Peyer's patch (tissue), 4 donors: ENCODE results near the gene DVL2. TPM values are rescaled to one million over a fixed set of nuclear protein-coding genes. Genes with fewer than 3 reads are reported as not detected.

Experiments used
- DNase-seq, 3 donors: peaks; one replicate each; pipeline ENCODE4 v3.0.0-alpha.2; 2017 to 2019
- H3K27ac ChIP-seq, 4 donors: fragments of 200-600 bp; sonication (generic); one replicate each; pipeline ENCODE4 v1.5.1; 2016 to 2019
- H3K27me3 ChIP-seq, 2 donors: fragments of 200-600 bp; sonication (generic); one replicate each; pipeline ENCODE4 v1.5.1; 2019
- H3K36me3 ChIP-seq, 3 donors: fragments of 200-600 bp; sonication (generic); one replicate each; pipeline ENCODE4 v1.5.1; 2016 to 2019
- H3K4me1 ChIP-seq, 4 donors: fragments of 200-600 bp; sonication (generic); one replicate each; pipeline ENCODE4 v1.5.1; 2016 to 2019
- H3K4me3 ChIP-seq, 4 donors: fragments of 200-600 bp; sonication (generic); 1 replicate in 3 of 4; 2 replicates in 1 of 4; pipeline ENCODE4 v1.5.1; 2016 to 2019; ENCODE audit warnings: mild to moderate bottlenecking in 1 of 4
- H3K9me3 ChIP-seq, 4 donors: fragments of 200-600 bp; sonication (generic); one replicate each; pipeline ENCODE4 v1.5.1; 2016 to 2019; ENCODE audit warnings: mild to moderate bottlenecking in 1 of 4
- POLR2A ChIP-seq, 2 donors: fragments of 450-650 bp; IDR thresholded peaks; one replicate each; pipeline ENCODE4 v1.5.1; 2017; ENCODE audit warnings: antibody characterized with exemption in 2 of 2, mild to moderate bottlenecking in 2 of 2, moderate library complexity in 2 of 2
- total RNA-seq, 4 donors: library from RNA; depleted of rRNA; stranded (reverse); fragments of >200 nt; gene quantifications; one replicate each; pipeline ENCODE4 v1.1.0, GENCODE V29; 2016
- TF ChIP-seq, protein P1 (sequence below), 6 experiments: fragments of 450-650 bp in 4 of 6; fragments of 200-600 bp in 2 of 6; sonication (generic) in 1 of 6; IDR thresholded peaks; one replicate each; pipeline ENCODE4 v1.5.1; 2017 to 2019; ENCODE audit warnings: antibody characterized with exemption in 6 of 6, mild to moderate bottlenecking in 3 of 6, moderate library complexity in 1 of 6

Gene DVL2
- total RNA-seq, 4 donors from 2014 or later, result 42.1 to 61.9 (median 50.1) TPM

DNA sequence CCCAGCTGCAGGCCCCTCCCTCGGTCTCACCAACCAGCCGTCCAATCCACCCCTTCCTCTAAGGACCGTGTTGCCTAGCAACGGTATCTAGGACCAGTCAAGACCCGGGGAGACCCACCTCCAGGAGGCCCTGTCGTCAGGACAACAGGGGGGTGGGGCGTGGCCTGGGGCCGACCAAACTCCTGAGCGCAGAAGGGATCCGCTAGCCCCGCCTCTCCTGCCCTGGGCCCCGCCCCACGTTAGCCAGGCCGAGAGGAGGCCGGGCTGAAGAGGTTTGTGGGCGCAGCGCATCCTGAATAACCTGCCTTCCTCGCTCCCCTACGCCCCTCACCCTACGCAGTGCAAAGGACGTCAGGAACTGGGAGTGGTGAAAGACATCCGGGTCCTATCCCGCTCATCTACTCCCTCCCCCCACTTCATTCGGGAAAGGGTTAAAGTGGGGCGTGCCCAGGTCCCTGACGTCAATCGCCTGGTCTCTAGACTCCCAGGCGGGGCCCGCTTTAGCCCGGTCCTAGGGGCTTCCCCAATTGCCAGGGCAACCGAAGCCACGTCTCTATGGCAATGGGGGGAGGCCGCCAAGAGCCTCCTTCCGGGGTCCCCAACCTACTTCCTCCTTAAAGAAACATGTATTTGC is 29.4 kb downstream of the DVL2 start:
- peak; percentile 80 to 96 (median 90) for DNase-seq
- H3K4me1 ChIP-seq, result peaks cover 0 to 6% (median 1%) of the 10 kb centered on the region in 4 donors
- peaks cover 0 to 10% (median 0%) of the 10 kb centered on the region in 3 donors for H3K36me3 ChIP-seq
- peak overlapping the region; percentile 32 to 52 (median 50) for H3K4me3 ChIP-seq
- peak overlapping the region; percentile 15 to 72 (median 58) for H3K27ac ChIP-seq
- TF ChIP-seq, protein P1, sequence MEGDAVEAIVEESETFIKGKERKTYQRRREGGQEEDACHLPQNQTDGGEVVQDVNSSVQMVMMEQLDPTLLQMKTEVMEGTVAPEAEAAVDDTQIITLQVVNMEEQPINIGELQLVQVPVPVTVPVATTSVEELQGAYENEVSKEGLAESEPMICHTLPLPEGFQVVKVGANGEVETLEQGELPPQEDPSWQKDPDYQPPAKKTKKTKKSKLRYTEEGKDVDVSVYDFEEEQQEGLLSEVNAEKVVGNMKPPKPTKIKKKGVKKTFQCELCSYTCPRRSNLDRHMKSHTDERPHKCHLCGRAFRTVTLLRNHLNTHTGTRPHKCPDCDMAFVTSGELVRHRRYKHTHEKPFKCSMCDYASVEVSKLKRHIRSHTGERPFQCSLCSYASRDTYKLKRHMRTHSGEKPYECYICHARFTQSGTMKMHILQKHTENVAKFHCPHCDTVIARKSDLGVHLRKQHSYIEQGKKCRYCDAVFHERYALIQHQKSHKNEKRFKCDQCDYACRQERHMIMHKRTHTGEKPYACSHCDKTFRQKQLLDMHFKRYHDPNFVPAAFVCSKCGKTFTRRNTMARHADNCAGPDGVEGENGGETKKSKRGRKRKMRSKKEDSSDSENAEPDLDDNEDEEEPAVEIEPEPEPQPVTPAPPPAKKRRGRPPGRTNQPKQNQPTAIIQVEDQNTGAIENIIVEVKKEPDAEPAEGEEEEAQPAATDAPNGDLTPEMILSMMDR (IDR thresholded peaks at IDR 0.05), result no peak
- no peak for TF ChIP-seq POLR2A (IDR thresholded peaks at IDR 0.05)
- H3K9me3 ChIP-seq, result no peaks in the 10 kb centered on the region
- no peaks in the 10 kb centered on the region for H3K27me3 ChIP-seq

DNA sequence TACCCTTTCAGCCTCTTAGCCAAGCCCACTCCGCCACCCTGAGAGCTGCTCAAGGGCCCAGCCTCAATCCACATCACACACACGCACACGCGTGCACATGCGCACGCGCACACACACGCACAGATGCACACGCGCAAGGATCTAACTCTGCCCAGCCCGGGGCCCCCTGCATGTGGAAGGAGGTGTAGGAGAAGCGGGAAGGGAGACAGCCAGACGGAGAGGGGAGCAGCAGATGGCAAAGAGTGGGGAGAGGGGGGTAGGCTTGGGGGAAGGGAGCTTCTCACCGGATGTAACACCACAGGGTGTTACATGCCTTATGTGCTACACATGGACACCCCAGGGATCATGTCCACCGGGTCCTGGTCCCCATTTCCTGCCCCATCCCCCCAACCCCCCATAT is 30.0 kb downstream of the DVL2 start:
- H3K9me3 ChIP-seq, result no peaks in the 10 kb centered on the region
- no peaks in the 10 kb centered on the region for H3K27me3 ChIP-seq
- no peak for DNase-seq
- H3K36me3 ChIP-seq, result peaks cover 0 to 10% (median 0%) of the 10 kb centered on the region in 3 donors
- peaks cover 0 to 6% (median 1%) of the 10 kb centered on the region in 4 donors for H3K4me1 ChIP-seq
- peak overlapping the region; percentile 15 to 72 (median 58) for H3K27ac ChIP-seq
- no peak for TF ChIP-seq POLR2A (IDR thresholded peaks at IDR 0.05)
- TF ChIP-seq, protein P1 (IDR thresholded peaks at IDR 0.05), result no peak
- peak overlapping the region; percentile 32 to 52 (median 50) for H3K4me3 ChIP-seq

DNA sequence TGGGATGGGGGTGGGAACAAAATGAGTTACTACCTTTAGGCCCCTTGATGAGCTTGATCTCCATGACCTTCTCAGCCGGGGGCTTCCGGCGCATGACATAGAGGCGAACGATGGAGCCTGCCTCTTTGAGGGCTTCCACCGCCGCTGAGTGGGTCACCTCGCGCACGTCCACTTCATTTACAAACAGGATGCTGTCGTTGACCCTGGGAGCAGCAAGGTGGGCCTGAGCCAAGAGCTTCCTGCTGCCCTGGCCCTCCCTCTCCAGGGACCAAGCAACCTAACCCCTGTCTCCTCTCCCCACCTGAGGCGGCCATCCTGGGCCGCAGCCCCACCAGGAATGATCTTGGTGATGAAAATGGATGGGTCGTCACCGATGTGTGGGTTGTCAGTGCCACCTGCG is 30.9 kb downstream of the DVL2 start:
- Histone ChIP-seq H3K36me3 (peaks cover 0 to 10% (median 0%) of the 10 kb centered on the region in 3 donors), H3K9me3 (no peaks in the 10 kb centered on the region), H3K4me1 (peaks cover 0 to 6% (median 1%) of the 10 kb centered on the region in 4 donors), H3K27ac (no peak overlapping the region), H3K4me3 (no peak overlapping the region), H3K27me3 (no peaks in the 10 kb centered on the region)
- TF ChIP-seq, protein P1 (IDR thresholded peaks at IDR 0.05), result no peak
- TF ChIP-seq POLR2A (IDR thresholded peaks at IDR 0.05), result no peak
- no peak for DNase-seq

DNA sequence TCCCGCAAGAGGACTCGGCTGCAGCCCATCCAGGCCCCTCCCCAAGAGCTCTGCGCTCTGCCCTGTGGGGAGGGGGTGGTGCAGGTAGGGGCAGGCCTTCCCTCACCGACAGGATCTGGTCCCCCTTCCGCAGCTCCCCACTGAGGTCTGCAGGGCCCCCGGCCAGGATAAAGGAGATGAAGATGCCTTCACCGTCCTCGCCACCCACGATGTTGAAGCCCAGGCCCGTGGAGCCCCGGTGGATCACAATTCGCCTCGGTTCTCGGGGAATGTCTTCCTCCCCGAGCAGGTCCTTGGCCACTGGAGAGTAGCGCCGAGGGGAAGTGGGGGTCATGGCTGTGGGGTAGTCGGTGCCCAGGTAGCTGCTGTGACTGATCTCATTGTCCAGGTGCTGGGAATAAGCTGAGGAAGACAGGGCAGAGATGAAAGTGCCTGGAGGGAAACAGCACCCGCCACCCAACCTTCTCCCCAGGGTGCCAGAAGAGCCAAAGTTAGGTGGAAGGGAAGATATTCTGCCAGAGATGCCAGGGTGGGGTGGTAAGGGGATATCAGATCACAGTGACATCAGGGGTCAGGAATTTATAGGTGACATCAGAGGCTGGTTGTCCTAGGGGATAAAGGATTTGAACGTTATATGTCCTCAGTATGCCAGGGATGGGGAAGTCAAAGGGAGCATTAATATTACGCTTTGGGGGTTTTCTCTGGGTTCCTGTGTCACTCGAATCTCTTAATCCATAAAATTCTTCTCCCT is 37.5 kb downstream of the DVL2 start:
- DNase-seq, result peak in 1 of 3 donors; percentile 37
- Histone ChIP-seq H3K27me3 (no peaks in the 10 kb centered on the region), H3K27ac (no peak overlapping the region), H3K36me3 (peaks cover 0 to 21% (median 0%) of the 10 kb centered on the region in 3 donors), H3K9me3 (no peaks in the 10 kb centered on the region), H3K4me1 (no peaks in the 10 kb centered on the region), H3K4me3 (no peak overlapping the region)
- no peak for TF ChIP-seq POLR2A (IDR thresholded peaks at IDR 0.05)
- TF ChIP-seq, protein P1 (IDR thresholded peaks at IDR 0.05), result no peak

DNA sequence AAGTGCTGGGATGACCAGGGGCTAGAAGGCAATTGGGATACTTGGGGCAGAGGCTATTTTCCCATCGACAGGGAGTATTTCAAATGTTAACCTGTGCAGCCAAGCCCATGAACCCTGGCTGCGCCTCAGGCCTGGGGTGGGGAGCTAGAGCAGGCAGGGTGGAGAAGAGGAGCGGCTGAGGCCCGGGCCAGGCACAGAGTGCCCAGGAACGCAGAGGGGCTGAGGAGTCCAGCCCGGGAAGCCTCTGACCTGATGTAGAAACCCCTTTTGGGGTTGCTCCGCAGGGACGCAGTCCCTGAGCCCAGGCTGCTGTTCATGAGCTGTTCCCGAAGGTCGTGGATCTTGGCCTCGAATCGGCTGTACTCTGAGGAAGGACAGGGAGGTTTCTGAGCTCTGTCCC is 38.3 kb downstream of the DVL2 start:
- Histone ChIP-seq H3K4me1 (no peaks in the 10 kb centered on the region), H3K27me3 (no peaks in the 10 kb centered on the region), H3K4me3 (no peak overlapping the region), H3K36me3 (peaks cover 0 to 21% (median 0%) of the 10 kb centered on the region in 3 donors), H3K9me3 (no peaks in the 10 kb centered on the region), H3K27ac (no peak overlapping the region)
- TF ChIP-seq, protein P1 (IDR thresholded peaks at IDR 0.05), result no peak
- TF ChIP-seq POLR2A (IDR thresholded peaks at IDR 0.05), result no peak
- DNase-seq, result no peak
